Psoas muscle (tissue), 8 donors: ENCODE measurements around the gene SFRP5. TPM values are rescaled to one million over a fixed set of nuclear protein-coding genes. Genes with fewer than 3 reads are reported as not detected.

ENCODE experiments used
- ATAC-seq, 4 donors: fragments of 200-7000 bp; cut with Tn5 transposase; one replicate each; pipeline ENCODE4 v1.9.1; 2020; ENCODE audit warnings: moderate library complexity in 3 of 4, mild to moderate bottlenecking in 2 of 4
- DNase-seq, 2 donors: peaks; one replicate each; pipeline ENCODE4 v3.0.0-alpha.2; 2020
- H3K27ac ChIP-seq: fragments of 200-600 bp; one replicate; pipeline ENCODE4 v1.8.0; 2022
- H3K27me3 ChIP-seq, 3 donors: fragments of 200-600 bp in 1 of 3; one replicate each; pipeline versions ENCODE4 v1.6.1 to v1.8.0; 2013 to 2022; ENCODE audit warnings: low read length in 2 of 3, mild to moderate bottlenecking in 2 of 3, moderate library complexity in 1 of 3; ENCODE audit not compliant: insufficient read depth in 3 of 3
- H3K36me3 ChIP-seq, 2 donors: fragments of 200-600 bp in 1 of 2; one replicate each; pipeline versions ENCODE4 v1.6.1 to v1.8.0; 2013 to 2022; ENCODE audit warnings: low read depth in 1 of 2, mild to moderate bottlenecking in 1 of 2, moderate library complexity in 1 of 2; ENCODE audit not compliant: insufficient read depth in 1 of 2
- H3K4me1 ChIP-seq: fragments of 200-600 bp; one replicate; pipeline ENCODE4 v1.8.0; 2022
- H3K4me3 ChIP-seq: fragments of 200-600 bp; one replicate; pipeline ENCODE4 v1.8.0; 2022; ENCODE audit warnings: mild to moderate bottlenecking
- H3K9me3 ChIP-seq: fragments of 200-600 bp; one replicate; pipeline ENCODE4 v1.8.0; 2022
- WGBS, 3 donors: extraction: QIAGEN DNeasy Blood & Tissue Kit; methylation state at CpG; one replicate each; pipeline versions ENCODE4 v1.1.6 to v1.1.7; 2013; 5-methylcytosine and 5-hydroxymethylcytosine counted together
- intact Hi-C, 2 donors: fragments of 100-400 bp; cut with DNase I; formaldehyde crosslinking; loops; one replicate each; pipeline versions ENCODE4 v1.11.0 to v1.14.2; 2022
- polyA plus RNA-seq, 3 donors: library from polyadenylated mRNA; stranded (reverse); fragments of 200-250 nt; gene quantifications; one replicate each; pipeline ENCODE4 v1.2.3, GENCODE V29; 2013
- total RNA-seq, 4 donors: library from RNA; stranded (reverse); fragmentation: NEBNext Ultra II Directional in 2 of 4; extraction: Animal tissue kit (Norgen Biotek cat#: 25700) in 2 of 4; gene quantifications; one replicate each; pipeline versions ENCODE4 v1.2.1 to v1.2.4, GENCODE V29; 2021 to 2023
- TF ChIP-seq, protein P1 (sequence below): fragments of 200-600 bp; IDR thresholded peaks from one replicate; pipeline ENCODE4 v1.8.0; 2022; ENCODE audit warnings: antibody characterized with exemption
- donor health status: healthy with polysubstance abuse.
- donor health status: DM: no; HTN: no; CAD: no; lungs with moderate emphysema.
- donor health status: Bipolar disorder and iron deficiency.
- donor health status: healthy.
- donor health status: DM: yes; HTN: yes; CAD: no.
- donor health status: DM: no; HTN: no; CAD: no.
- donor health status: DM: no; HTN: no; CAD: no.
- donor health status: DM: yes; HTN: yes; CAD: no.

The SFRP5 gene
- total and polyA plus RNA-seq, 7 donors, result 0.16 to 0.73 (median 0.47) TPM; not detected in 2

DNA sequence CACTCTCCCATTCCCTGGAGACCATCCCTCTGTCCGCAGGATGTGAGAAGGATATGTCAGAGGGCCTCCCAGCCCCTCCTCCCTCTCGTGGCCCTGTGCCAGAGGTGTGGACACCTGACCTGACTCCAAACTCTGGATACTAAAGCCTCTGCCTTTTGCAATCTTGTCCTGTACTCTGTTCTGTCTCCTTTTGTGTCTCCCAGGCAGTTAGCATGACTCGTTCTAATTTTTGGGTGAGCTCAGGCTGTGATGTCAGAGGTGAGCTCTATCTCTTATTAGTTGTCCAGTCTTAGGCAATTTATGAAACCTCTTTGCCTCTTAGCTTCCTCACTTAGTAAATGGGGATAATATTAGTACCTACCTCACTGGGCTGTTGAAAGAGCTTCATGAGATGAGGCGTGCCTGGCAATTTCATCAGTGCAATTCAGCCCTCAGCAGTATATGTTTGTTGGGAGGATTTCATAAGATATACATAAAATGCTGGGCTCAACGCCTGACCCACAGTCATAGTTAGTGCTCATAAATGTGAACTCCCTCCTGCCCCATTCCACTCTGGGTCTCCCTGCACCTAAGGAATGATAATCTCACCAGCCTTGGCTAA, 47.4 kb downstream of the SFRP5 start:
- no peaks in the 10 kb centered on the region for H3K27me3 ChIP-seq
- intact Hi-C loops, result no loop called here
- H3K27ac ChIP-seq, result no peak overlapping the region
- ATAC-seq (peak in 3 of 4 donors; percentile 43 to 71 (median 51)), DNase-seq (peak in 1 of 2 donors; percentile 42)
- peaks cover 2% of the 10 kb centered on the region for H3K4me1 ChIP-seq
- TF ChIP-seq, protein P1, sequence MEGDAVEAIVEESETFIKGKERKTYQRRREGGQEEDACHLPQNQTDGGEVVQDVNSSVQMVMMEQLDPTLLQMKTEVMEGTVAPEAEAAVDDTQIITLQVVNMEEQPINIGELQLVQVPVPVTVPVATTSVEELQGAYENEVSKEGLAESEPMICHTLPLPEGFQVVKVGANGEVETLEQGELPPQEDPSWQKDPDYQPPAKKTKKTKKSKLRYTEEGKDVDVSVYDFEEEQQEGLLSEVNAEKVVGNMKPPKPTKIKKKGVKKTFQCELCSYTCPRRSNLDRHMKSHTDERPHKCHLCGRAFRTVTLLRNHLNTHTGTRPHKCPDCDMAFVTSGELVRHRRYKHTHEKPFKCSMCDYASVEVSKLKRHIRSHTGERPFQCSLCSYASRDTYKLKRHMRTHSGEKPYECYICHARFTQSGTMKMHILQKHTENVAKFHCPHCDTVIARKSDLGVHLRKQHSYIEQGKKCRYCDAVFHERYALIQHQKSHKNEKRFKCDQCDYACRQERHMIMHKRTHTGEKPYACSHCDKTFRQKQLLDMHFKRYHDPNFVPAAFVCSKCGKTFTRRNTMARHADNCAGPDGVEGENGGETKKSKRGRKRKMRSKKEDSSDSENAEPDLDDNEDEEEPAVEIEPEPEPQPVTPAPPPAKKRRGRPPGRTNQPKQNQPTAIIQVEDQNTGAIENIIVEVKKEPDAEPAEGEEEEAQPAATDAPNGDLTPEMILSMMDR, result no peak
- no peaks in the 10 kb centered on the region for H3K36me3 ChIP-seq
- 55 to 69% (median 65%) methylated on average over 5 of the region's 5 CpGs for whole genome bisulfite sequencing, 3 donors
- H3K9me3 ChIP-seq, result no peaks in the 10 kb centered on the region
- H3K4me3 ChIP-seq, result no peak overlapping the region

DNA sequence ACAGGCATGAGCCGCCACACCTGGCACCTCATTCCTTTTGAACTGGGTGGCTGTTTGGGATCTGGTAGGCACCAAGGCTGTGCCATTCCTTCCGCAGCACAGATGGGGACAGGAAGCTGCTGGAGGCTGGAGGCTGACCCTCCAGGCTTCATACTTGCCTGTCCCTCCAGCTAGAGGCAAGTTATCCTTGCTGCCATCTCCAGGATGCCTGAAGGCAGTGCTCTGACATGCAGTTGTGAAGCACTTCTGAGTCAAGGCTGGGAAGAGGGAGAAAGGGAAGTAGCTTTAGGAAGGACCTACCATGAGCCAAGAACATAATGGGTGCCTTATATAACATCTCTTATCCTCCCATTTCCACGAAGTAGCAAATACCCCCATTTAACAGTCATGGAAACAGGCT, 48.8 kb downstream of the SFRP5 start:
- H3K4me3 ChIP-seq, result no peak overlapping the region
- DNase-seq (no peak), ATAC-seq (no peak)
- intact Hi-C loops, result no loop called here
- H3K36me3 ChIP-seq, result no peaks in the 10 kb centered on the region
- H3K27me3 ChIP-seq, result no peaks in the 10 kb centered on the region
- no peak overlapping the region for H3K27ac ChIP-seq
- H3K9me3 ChIP-seq, result no peaks in the 10 kb centered on the region
- H3K4me1 ChIP-seq, result peaks cover 4% of the 10 kb centered on the region
- 86 to 91% (median 90%) methylated on average over 3 of the region's 3 CpGs for WGBS, 3 donors
- TF ChIP-seq, protein P1, result no peak

DNA sequence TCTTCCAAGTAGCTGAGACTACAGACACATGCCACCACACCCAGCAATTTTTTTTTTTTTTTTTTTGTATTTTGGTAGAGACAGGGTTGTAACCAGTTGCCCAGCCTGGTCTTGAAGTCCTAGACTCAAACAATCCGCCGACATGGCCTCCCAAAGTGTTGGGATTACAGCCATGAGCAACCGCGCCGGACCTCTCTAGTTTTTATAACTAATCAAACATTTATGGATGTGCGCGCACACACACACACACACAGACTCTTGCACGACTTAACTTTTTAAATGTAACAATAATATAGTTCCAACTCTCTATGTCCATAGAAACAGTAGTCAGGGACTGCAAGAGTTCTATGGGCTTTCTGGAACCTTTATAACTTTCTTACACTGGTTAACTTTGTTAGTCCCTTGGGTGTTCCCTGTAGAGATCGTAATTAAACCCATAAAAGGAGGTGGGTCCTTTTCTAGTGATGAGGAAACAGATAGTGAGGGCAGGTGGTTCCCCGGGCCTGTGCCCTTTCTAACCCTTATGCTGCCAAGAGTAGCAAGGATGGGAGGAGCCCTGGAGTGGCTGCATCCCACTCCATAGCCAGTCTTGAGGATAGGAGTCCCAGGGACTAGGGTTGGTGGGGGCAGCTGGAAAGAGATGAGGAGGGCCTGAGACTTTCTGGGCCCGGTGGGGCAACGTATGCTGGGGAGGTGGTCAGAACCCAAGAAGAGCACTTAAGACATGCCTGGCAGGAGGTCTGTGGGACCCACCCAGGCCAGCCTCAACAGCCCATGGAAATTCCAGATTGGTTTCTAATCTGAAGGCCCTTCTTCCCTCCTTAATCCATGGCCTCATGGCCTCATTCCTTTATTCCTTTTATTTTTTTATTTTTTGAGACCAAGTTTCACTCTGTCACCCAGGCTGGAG, 49.7 kb downstream of the SFRP5 start:
- no peaks in the 10 kb centered on the region for H3K27me3 ChIP-seq
- no peak overlapping the region for H3K4me3 ChIP-seq
- H3K4me1 ChIP-seq, result peaks cover 4% of the 10 kb centered on the region
- no peak for ATAC-seq
- WGBS, 3 donors, result 82 to 89% (median 83%) methylated on average over 12 of the region's 12 CpGs
- no peak overlapping the region for H3K27ac ChIP-seq
- DNase-seq, result no peak
- intact Hi-C loops, result no loop called here
- TF ChIP-seq, protein P1, result no peak
- no peaks in the 10 kb centered on the region for H3K36me3 ChIP-seq
- H3K9me3 ChIP-seq, result no peaks in the 10 kb centered on the region

DNA sequence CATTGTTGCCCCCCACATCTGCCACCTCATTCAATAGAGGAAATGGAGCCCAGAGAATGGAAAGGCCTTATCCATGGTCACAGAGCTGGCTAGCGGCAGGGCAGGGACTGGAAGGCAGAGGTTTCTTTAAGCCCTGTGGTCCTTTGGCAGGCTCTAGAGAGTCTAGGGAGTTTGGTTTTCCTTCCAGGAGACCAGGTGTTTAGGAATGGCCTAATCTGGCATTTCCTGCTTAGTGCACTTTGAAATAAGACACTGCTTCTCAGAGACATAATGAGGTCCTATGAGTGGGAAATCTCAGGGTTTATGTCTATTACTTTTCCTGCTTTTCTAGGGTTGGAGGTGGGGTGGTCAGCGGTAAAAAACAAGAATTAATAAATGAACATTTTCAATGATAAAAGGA, 52.2 kb downstream of the SFRP5 start:
- no peak overlapping the region for H3K27ac ChIP-seq
- H3K27me3 ChIP-seq, result peaks cover 0 to 16% (median 0%) of the 10 kb centered on the region in 3 donors
- TF ChIP-seq, protein P1, result no peak
- no peaks in the 10 kb centered on the region for H3K36me3 ChIP-seq
- no peak overlapping the region for H3K4me3 ChIP-seq
- H3K9me3 ChIP-seq, result no peaks in the 10 kb centered on the region
- ATAC-seq (no peak), DNase-seq (no peak)
- intact Hi-C loops, result no loop called here
- H3K4me1 ChIP-seq, result peaks cover 4% of the 10 kb centered on the region
- 81 to 85% (median 82%) methylated on average over 2 of the region's 2 CpGs for WGBS, 3 donors
